HepG2 (cell line): ENCODE data around the gene EFEMP2. TPM values are rescaled to one million over a fixed set of nuclear protein-coding genes. Genes with fewer than 3 reads are reported as not detected.

Experiments used
- ARHGAP35 ChIP-seq: sonication (generic); formaldehyde crosslinking; IDR thresholded peaks from 2 replicates; pipeline ENCODE4 v1.9.0; 2022; ENCODE audit warnings: mild to moderate bottlenecking, inconsistent platforms, moderate library complexity, missing genetic modification reagents, borderline replicate concordance
- ATRX ChIP-seq: sonication (generic); formaldehyde crosslinking; IDR thresholded peaks from 2 replicates; pipeline ENCODE4 v1.4.0; 2020; ENCODE audit warnings: missing genetic modification reagents, borderline replicate concordance
- DDIT3 ChIP-seq: sonication (generic); formaldehyde crosslinking; IDR thresholded peaks from 2 replicates; pipeline ENCODE4 v1.4.0; 2020; ENCODE audit warnings: mild to moderate bottlenecking, missing genetic modification reagents
- ELF3 ChIP-seq: IDR thresholded peaks from 2 replicates; pipeline ENCODE4 v1.6.1; 2016; ENCODE audit warnings: missing genetic modification reagents, missing compliant biosample characterization
- EP300 ChIP-seq, 3 experiments: sonication (generic) in 1 of 3; formaldehyde crosslinking in 1 of 3; IDR thresholded peaks; 2 replicates each; pipeline versions ENCODE4 v1.5.1 to v1.6.1; 2011 to 2020; ENCODE audit warnings: low read depth in 2 of 3, low read length in 2 of 3, borderline replicate concordance in 1 of 3, improper control_type of control experiment in 1 of 3, mild to moderate bottlenecking in 1 of 3, missing genetic modification reagents in 1 of 3, moderate library complexity in 1 of 3
- GATAD1 ChIP-seq: IDR thresholded peaks from 2 replicates; pipeline ENCODE4 v1.6.1; 2016; ENCODE audit warnings: missing genetic modification reagents, missing compliant biosample characterization
- HNF4A ChIP-seq: sonication (generic); formaldehyde crosslinking; IDR thresholded peaks from 2 replicates; pipeline ENCODE4 v1.4.0; 2020; ENCODE audit warnings: missing genetic modification reagents
- HNRNPUL1 ChIP-seq: fragments of 200-400 bp; formaldehyde crosslinking; IDR thresholded peaks from 2 replicates; pipeline ENCODE4 v1.6.1; 2017; ENCODE audit warnings: low read depth, mild to moderate bottlenecking, low read length, moderate library complexity
- JUNB ChIP-seq: sonication (generic); formaldehyde crosslinking; IDR thresholded peaks from 2 replicates; pipeline ENCODE4 v1.8.0; 2022; ENCODE audit warnings: missing genetic modification reagents, mild to moderate bottlenecking, borderline replicate concordance
- KAT2B ChIP-seq: fragments of 150-350 bp; IDR thresholded peaks from 2 replicates; pipeline ENCODE4 v1.6.1; 2014; ENCODE audit warnings: low read depth, low read length, borderline replicate concordance
- MEF2D ChIP-seq: sonication (generic); formaldehyde crosslinking; IDR thresholded peaks from 2 replicates; pipeline ENCODE4 v1.5.1; 2020; ENCODE audit warnings: mild to moderate bottlenecking, missing genetic modification reagents
- MTA1 ChIP-seq: sonication (generic); formaldehyde crosslinking; IDR thresholded peaks from 2 replicates; pipeline ENCODE4 v1.4.0; 2020; ENCODE audit warnings: missing genetic modification reagents, mild to moderate bottlenecking, borderline replicate concordance
- MTF1 ChIP-seq: sonication (generic); formaldehyde crosslinking; IDR thresholded peaks from 2 replicates; pipeline ENCODE4 v1.5.0; 2020; ENCODE audit warnings: missing genetic modification reagents
- NFYB ChIP-seq: sonication (generic); formaldehyde crosslinking; IDR thresholded peaks from 2 replicates; pipeline ENCODE4 v1.4.0; 2020; ENCODE audit warnings: missing genetic modification reagents
- PATZ1 ChIP-seq: sonication (generic); formaldehyde crosslinking; IDR thresholded peaks from 2 replicates; pipeline ENCODE4 v1.4.0; 2020; ENCODE audit warnings: missing genetic modification reagents
- SIN3A ChIP-seq: IDR thresholded peaks from 2 replicates; pipeline ENCODE4 v1.6.1; 2011; ENCODE audit warnings: low read depth, mild to moderate bottlenecking, control low read depth, low read length, borderline replicate concordance
- SP5 ChIP-seq: IDR thresholded peaks from 2 replicates; pipeline ENCODE4 v1.6.1; 2016; ENCODE audit warnings: low read depth, borderline replicate concordance
- ZEB1 ChIP-seq: IDR thresholded peaks from 2 replicates; pipeline ENCODE4 v1.6.1; 2012; ENCODE audit warnings: mild to moderate bottlenecking, low read depth, inconsistent platforms; ENCODE audit not compliant: insufficient replicate concordance
- ZFAT ChIP-seq: sonication (generic); formaldehyde crosslinking; conservative IDR thresholded peaks from 2 replicates; pipeline ENCODE4 v1.8.1; 2023; ENCODE audit warnings: missing genetic modification reagents, inconsistent platforms
- ZNF329 ChIP-seq: sonication (generic); formaldehyde crosslinking; IDR thresholded peaks from 2 replicates; pipeline ENCODE4 v1.9.0; 2021; ENCODE audit warnings: low read depth, mild to moderate bottlenecking, missing genetic modification reagents
- ZNF441 ChIP-seq: sonication (generic); formaldehyde crosslinking; IDR thresholded peaks from 2 replicates; pipeline ENCODE4 v1.7.0; 2021; ENCODE audit warnings: missing genetic modification reagents, borderline replicate concordance
- ZNF503 ChIP-seq: sonication (generic); formaldehyde crosslinking; IDR thresholded peaks from 2 replicates; pipeline ENCODE4 v1.4.0; 2020; ENCODE audit warnings: missing genetic modification reagents
- ZNF510 ChIP-seq: sonication (generic); formaldehyde crosslinking; IDR thresholded peaks from 2 replicates; pipeline ENCODE4 v1.4.0; 2020; ENCODE audit warnings: low read depth, mild to moderate bottlenecking, missing genetic modification reagents
- ZNF781 ChIP-seq: sonication (generic); formaldehyde crosslinking; IDR thresholded peaks from 2 replicates; pipeline ENCODE4 v1.5.1; 2020; ENCODE audit warnings: borderline replicate concordance, mild to moderate bottlenecking, missing genetic modification reagents; ENCODE audit errors: not compliant biosample characterization
- ZSCAN5A ChIP-seq: sonication (generic); formaldehyde crosslinking; IDR thresholded peaks from 2 replicates; pipeline ENCODE4 v1.8.0; 2022; ENCODE audit warnings: mild to moderate bottlenecking, missing genetic modification reagents, borderline replicate concordance
- polyA plus RNA-seq, 8 experiments: library from polyadenylated mRNA; depleted of rRNA in 3 of 8; stranded (reverse) in 7 of 8; unstranded in 1 of 8; fragments of >200 nt; fragmentation: Illumina TruSeq in 4 of 8; extraction: Trizol in 4 of 8; gene quantifications; 2 replicates each; pipeline versions ENCODE4 v1.2.1 to v1.2.3, GENCODE V29; 2011 to 2016; ENCODE audit warnings: low read depth in 4 of 8, missing spikeins in 1 of 8, mixed read lengths in 1 of 8; ENCODE audit not compliant: insufficient read depth in 1 of 8
- total RNA-seq, 5 experiments: library from RNA; depleted of rRNA; stranded (reverse); fragments of >200 nt; fragmentation: Illumina TruSeq; extraction: Trizol; gene quantifications; 2 replicates each; pipeline ENCODE4 v1.2.3, GENCODE V29; 2016; ENCODE audit warnings: low read depth in 1 of 5

The EFEMP2 gene
- total and polyA plus RNA-seq, 2 of the 13 experiments (the other 11 are each of a cell fraction or from before 2014, with no cell fraction given): 7.4 to 29.7 TPM

- no peak for TF ChIP-seq ATRX
- TF ChIP-seq MEF2D: no peak
- TF ChIP-seq PATZ1: peak; percentile 27; the same call in 1 of the 2 replicates
- peak; percentile 69; the same call in 1 of the 2 replicates for TF ChIP-seq SIN3A
- TF ChIP-seq MTA1 (CRISPR knock-in tag): no peak
- no peak for TF ChIP-seq HNRNPUL1
- TF ChIP-seq DDIT3: no peak
- peak; percentile 67 for TF ChIP-seq GATAD1 (CRISPR knock-in tag)
- no peak for TF ChIP-seq KAT2B
- peak; percentile 67 for TF ChIP-seq ELF3 (CRISPR knock-in tag)
- no peak for TF ChIP-seq ZNF329 (CRISPR knock-in tag)
- no peak for TF ChIP-seq ZEB1
- no peak for TF ChIP-seq ZNF503 (CRISPR knock-in tag)
- TF ChIP-seq ZFAT (CRISPR knock-in tag): no peak
- no peak for TF ChIP-seq MTF1
- no peak for TF ChIP-seq ZNF441 (CRISPR knock-in tag)
- peak; percentile 67 for TF ChIP-seq NFYB
- no peak for TF ChIP-seq ZSCAN5A
- no peak for TF ChIP-seq ZNF510
- TF ChIP-seq EP300 (IDR thresholded peaks at IDR 0.05; ENCODE audit: low read depth in 2 of 2, low read length in 2 of 2): no peak
- no peak for TF ChIP-seq EP300 (CRISPR knock-in tag; IDR thresholded peaks at IDR 0.05; ENCODE audit: borderline replicate concordance)
- no peak for TF ChIP-seq JUNB (CRISPR knock-in tag)
- TF ChIP-seq HNF4A: no peak
- TF ChIP-seq ARHGAP35: no peak
- TF ChIP-seq SP5: peak; percentile 65; the same call in 1 of the 2 replicates
- TF ChIP-seq ZNF781 (CRISPR knock-in tag): no peak
These were observed 13.3 kb downstream of the EFEMP2 start (continued) for GRCh38 chr11:65859095-65859811.
